NCI-H774 (cell line): Measurements from ENCODE around the gene MMD.
A peak's percentile ranks its signal among the peaks of the same experiment; 100 is the strongest.
"Not testable (repeated sequence)": the region's sequence is repeated elsewhere in the genome, so short reads cannot be mapped to it uniquely, and the experiment has no call there.

Experiments used
- DNase-seq: peaks from one replicate; lab custom pipeline; 2025; lab: John Stamatoyannopoulos, UW

The MMD gene

GRCh38 chr17:55391764-55392467 lies 29.7 kb downstream of the MMD start:
- no peak for DNase-seq

GRCh38 chr17:55391244-55391757 lies 30.3 kb downstream of the MMD start:
- DNase-seq, result no peak

- DNase-seq, result no peak
Measured at GRCh38 chr17:55390364-55390977, 31.2 kb downstream of the MMD start.

- not testable (repeated sequence) for DNase-seq
Measured at GRCh38 chr17:55389715-55390114, 31.9 kb downstream of the MMD start.

- no peak for DNase-seq
Measured at GRCh38 chr17:55388842-55389241, 32.8 kb downstream of the MMD start.

DNA sequence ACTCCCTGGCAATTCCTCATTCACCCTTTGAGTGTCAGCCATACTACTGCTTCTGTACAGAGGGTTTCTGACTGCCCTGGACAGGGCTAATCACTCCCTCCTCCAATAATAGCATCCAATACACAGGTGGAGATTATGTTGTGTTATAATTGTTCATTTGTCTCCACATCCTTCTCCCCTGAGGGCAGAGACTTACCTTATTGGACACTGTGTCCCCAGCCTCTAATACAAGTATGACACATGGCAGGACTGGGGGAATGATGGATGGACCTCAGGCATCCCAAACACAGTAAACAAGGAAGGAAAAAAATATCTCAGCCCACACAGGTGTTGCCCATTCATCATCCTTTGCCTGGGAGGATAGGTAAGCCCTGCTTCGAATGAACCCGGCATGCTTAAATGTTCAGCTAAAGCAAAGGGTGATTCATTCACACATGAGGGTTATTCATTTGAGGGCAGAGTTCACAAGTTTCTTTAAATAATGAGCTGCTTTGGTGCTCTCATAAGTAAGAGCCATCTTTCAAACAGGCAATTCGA lies 34.8 kb downstream of the MMD start:
- no peak for DNase-seq

- no peak for DNase-seq
Measured at GRCh38 chr17:55384643-55385232, 36.9 kb downstream of the MMD start.

DNA sequence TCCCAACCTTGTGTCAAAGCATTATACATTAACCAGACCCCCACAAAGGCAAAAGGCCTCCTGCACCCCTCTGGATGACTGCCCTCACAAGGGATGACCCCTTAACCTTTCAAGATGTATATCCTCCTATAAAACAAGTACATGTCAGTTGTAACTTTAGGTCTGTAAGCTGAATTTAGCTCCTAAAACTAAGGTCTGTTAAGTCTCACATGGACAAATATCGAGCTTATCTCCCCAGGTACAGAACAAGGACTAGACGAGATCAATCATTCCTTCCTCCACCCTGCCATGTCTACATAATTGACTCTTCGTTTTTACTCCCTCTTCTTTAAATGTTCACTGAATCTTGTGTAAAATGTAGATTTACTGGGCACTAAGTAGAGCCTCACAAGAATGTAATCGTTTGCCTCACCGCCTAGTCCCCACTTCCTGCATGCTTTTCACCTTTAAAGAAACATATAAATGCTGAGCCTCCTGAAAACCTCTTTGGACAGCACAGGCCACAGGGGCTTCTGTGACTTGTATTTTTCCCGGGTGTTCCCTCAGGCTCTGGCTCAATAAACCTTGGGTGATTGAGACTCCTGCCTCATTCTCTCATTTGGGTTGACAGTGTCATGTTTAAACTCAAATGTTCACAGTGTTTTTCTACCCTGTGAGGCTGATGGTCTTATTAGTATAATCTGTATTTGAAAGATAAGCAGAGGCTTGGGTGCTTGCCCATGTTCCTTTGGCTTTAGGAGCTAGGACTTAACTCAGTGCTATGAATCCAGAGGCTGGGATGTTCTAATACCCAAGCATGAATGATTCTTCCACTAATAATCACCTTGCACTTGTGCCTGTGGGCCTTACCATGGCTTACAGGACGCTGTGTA lies 37.6 kb downstream of the MMD start:
- DNase-seq, result no peak

DNA sequence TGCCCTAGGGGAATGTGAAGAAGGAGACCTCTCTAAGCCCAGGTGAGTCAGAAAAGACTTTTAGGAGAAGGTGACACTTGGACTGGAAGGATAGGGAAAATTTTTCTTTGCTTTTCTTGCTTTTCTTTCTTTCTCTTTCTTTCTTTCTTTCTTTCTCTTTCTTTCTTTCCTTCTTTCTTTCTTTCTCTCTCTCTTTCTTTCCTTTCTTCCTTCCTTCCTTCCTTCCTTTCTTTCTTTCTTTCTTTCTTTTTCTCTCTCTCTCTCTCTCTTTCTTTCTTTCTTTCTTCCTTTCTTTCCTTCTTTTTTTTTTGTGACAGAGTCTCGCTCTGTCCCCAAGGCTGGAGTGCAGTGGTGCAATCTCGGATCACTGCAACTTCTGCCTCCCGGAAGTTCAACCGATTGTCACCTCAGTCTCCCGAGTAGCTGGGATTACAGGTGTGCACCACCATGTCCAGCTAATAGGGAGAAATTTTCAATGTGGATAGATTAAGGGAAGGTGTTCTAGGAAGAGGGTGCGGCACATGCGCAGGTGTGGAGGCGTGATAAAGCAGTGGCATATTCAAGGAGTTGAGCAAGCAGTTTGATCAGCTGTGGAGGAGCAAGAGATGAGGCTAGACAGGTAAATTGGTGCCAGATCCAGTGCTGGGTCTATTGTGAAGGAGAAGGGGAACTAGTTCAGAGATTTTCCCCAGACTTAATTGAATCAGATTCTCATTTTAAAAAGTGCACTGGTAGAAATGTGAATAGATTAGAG lies 40.4 kb downstream of the MMD start:
- no peak for DNase-seq

DNA sequence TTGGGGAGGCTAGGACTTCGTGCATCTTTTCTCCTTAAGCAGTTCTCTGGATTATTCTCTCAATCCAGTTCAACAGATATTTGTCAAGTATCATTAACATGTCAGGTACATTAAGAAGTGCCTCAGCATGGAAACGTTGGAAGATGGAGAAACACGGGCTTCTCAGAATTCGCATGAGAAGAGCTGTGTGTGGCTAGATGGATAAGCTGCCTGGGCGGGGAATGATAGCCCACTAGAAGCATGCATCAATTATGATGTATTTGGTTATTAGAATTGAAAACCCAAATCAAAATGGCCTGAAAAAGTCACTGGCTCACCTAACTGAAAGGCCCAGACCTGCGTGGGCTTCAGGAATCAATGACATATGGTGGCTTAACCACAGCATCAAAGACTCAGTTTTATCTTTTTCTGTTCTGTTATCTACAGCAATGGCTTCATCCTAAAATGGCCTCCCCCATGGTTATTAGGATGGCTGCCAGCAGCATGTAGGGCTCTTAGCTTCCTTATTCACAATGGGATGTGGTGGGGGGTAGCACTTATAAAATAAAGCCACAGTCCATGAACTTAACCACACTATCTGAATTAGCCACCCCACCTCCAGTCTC lies 43.9 kb downstream of the MMD start:
- no peak for DNase-seq

GRCh38 chr17:55368706-55369105 lies 52.9 kb downstream of the MMD start:
- DNase-seq, result no peak

GRCh38 chr17:55366020-55366481 lies 55.6 kb downstream of the MMD start:
- no peak for DNase-seq

DNA sequence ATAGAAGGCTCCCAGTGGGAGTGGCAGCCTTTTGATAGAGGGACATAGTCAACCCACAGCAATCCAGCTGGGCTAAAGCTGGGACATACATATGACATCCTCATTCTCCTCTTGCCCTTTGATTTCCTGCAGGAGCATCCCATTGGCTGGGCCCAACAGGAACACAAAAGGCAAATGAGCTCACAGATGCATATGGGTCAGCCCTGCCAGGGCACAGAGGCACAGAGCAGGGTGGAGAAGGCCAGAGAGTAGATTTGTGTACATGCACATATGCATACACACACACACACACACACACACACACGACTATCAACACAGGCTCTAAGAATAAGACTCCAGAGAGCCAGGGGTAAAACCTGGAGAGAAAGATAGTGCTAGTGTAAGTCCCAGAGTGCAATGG lies 58.6 kb downstream of the MMD start:
- no peak for DNase-seq

GRCh38 chr17:55360971-55361370 lies 60.7 kb downstream of the MMD start:
- no peak for DNase-seq

DNA sequence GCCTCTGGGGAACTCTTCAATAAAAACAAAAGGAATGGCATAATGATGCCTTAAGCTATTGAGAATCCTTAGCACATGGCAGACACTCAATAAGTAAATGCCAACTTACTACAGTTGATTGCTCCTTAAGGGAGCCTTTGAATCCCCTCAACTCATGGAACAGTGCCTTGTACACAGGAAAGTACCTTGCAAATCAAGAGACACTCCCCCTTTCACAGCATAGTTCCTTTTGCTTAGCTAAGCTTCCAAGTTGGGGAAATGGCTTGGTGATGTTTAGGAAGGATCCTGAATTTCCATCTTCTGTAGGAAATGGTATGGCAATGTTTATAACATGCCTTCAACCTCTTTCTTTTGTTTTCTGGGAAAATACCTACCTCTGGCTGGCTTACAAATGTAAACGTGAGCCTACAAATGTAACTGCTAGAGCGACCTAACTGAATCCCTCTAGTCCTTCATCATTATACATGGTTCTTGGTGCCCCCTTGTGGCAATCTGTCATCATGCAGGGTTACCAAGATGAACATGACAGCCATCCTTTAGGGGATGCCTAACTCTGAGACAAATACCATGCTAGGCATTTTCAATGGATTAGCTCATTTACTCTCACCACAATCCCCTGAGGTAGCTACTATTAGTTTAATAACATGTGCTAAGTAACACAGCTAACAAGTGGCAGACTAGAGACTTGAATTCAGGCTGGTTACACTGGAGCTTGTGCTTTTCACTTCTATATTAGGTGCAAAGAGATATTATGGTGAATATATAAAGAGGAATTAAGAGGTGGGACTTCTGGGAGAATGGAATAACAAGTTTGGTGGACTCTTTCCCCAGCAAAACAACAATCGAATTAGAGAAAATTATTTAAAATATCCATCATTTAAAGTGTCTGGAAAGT lies 65.0 kb downstream of the MMD start:
- DNase-seq, result peak; percentile 77

GRCh38 chr17:55354941-55355340 lies 66.7 kb downstream of the MMD start:
- DNase-seq, result no peak

DNA sequence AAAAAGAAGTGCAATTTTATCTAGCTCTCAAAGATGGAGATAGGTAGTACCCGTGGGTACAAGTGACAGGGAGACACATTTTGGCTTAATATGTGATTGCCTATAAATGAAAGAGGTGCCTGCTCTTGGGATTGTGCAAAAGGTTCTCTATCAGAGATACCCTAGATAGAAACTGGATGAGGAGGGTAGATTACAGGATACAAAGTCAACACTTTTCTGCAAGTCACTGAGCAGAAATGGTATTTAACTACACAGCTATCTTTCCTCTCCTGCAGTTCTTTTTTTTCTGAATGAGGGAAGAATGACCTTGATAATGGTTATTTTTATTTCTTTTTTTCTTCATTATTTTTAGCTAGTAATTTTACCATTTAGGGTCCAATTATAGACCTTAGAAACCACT lies 67.6 kb downstream of the MMD start:
- no peak for DNase-seq

DNA sequence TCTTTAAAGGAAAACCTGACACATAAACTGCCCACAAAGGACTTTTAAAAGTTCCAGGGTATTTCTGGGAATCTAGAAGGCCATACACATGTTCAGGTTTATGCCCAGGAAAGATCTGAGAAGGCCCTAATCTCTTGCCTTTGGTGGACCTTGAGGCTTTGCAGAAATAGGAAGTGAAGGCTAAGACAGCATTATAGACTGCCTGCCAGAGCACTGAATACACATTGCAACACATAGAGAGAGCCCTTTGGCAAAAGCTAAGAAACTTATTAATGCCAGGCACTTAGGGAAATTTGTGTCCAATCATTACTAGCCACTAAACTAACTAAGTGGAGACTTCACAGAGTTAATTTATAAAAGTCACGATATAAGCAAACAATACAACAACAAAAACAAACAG lies 70.4 kb downstream of the MMD start:
- DNase-seq, result no peak

DNA sequence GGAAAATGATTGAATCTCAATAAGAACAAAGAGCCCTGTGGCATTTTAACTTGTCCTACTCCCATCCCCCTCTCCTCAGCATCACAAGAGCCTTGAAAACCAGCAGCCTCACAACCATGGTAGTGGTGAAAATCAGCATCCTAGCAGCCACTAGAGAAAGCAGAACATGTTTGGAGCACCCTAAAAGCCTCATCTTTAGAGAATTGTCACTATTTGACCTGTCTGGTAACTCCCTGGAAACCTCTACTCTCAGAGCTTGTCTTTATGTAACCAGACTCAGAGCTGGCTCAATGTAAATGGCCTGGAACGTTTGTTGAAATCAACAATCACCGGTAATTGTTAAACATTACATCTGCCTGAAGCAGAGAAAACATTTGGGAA lies 70.8 kb downstream of the MMD start:
- no peak for DNase-seq
